Choroid plexus epithelial cell (primary cell): Measurements from ENCODE around the gene PRRX2.

Source experiments
- DNase-seq: peaks from one replicate; pipeline ENCODE4 v3.0.0-alpha.2; 2010; ENCODE audit warnings: low read depth
- H3K4me3 ChIP-seq: 2 replicates; pipeline ENCODE4 v1.5.1; 2011; ENCODE audit warnings: low read depth, mild to moderate bottlenecking, control low read depth, low read length, moderate library complexity
- TF ChIP-seq, protein P1 (sequence below): conservative IDR thresholded peaks from 2 replicates; pipeline ENCODE4 v1.5.1; 2011; ENCODE audit warnings: low read depth, mild to moderate bottlenecking, control low read depth, inconsistent platforms, low read length, moderate library complexity

Gene PRRX2

DNA sequence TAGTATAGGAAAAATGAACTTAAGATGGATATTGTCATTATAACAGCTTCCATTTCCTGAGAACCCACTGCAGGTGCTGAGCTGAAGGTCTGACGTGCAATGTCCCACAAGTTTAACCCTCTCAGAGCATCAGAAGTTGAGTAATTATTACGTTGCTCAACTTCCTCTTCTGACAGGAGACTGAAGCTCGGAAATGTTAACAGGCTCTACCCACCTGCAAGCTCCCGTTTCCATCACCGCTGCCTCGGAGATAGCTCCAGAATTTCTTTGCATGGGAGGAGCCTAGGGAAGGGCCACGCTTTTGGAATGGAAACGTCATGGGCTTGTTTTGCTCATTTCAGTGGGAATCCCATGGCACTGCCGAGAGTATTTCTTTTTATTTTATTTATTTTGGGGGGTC is 40.5 kb upstream of the PRRX2 start:
- H3K4me3 ChIP-seq, result no peak overlapping the region
- TF ChIP-seq, protein P1, sequence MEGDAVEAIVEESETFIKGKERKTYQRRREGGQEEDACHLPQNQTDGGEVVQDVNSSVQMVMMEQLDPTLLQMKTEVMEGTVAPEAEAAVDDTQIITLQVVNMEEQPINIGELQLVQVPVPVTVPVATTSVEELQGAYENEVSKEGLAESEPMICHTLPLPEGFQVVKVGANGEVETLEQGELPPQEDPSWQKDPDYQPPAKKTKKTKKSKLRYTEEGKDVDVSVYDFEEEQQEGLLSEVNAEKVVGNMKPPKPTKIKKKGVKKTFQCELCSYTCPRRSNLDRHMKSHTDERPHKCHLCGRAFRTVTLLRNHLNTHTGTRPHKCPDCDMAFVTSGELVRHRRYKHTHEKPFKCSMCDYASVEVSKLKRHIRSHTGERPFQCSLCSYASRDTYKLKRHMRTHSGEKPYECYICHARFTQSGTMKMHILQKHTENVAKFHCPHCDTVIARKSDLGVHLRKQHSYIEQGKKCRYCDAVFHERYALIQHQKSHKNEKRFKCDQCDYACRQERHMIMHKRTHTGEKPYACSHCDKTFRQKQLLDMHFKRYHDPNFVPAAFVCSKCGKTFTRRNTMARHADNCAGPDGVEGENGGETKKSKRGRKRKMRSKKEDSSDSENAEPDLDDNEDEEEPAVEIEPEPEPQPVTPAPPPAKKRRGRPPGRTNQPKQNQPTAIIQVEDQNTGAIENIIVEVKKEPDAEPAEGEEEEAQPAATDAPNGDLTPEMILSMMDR, result no peak
- peak; percentile 69 for DNase-seq

DNA sequence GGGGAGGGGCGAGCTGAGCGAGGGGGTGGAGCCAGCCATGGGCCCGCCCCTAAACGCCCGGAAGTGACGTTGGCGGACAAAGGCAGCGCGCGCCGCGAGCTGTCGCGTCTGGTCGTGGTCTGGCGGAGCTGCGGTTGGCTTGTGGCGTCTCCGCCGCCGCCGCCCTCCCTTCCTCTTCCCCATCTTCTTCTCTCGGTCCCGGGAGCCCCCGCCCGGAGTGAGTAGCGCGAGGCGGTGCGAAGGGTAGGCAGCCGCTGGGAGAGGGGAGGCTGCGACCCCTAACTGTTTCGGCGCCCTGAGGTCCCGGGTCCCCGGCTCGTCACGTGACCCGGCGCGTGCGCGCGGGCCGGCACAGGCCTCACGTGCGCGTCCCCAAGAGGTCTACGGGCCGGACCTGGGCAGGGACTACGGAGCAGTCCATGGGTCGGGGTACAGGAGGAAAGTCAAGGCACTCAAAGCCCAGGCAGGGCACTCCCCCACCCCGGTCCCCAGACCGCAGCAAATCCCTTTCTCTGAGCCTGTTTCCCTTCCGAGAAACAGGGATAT is 39.3 kb upstream of the PRRX2 start, which contains the start of gene NTMT1:
TSS of gene NTMT1 (plus strand) at position 85 of the 546 bp plus-strand sequence. CDS start 6,541 bp downstream, outside the sequence.
- TF ChIP-seq, protein P1, result no peak
- H3K4me3 ChIP-seq, result peak within 1 kb of the TSS; percentile 88
- peak; percentile 89 for DNase-seq

DNA sequence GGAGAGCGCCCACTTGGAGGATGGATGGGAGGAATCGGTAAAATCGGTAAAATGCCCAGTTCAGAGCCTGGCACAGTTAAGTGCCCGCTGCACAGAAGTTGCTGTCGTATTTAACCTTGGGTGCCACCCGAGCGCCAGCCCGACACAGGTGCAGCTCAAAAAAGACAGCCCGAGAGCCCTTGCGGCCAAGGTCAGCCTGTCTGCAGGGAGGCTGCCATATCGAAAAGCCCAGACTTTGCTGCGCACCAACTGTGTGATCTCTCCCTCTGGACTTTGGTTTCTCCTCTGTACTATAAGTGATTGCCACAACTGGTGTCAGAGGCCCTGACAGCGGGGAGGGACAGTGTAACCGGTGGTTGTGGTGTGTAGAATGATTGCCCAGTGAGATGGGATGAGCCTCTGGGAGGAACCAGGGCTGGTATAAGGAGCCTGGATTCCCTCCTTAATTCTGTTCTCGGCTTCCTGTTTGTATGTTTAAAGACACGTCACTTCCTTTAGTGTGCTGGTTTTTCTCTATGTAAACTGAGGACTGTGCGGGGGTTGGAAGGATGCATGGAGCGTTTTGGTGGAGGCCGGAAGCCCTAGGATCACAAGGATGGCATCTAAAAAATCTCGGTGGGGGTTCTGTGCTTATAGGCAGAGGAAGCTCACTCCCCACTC is 38.7 kb upstream of the PRRX2 start:
- H3K4me3 ChIP-seq, result peak overlapping the region; percentile 88
- DNase-seq, result peak; percentile 88
- TF ChIP-seq, protein P1, result peak; percentile 4

DNA sequence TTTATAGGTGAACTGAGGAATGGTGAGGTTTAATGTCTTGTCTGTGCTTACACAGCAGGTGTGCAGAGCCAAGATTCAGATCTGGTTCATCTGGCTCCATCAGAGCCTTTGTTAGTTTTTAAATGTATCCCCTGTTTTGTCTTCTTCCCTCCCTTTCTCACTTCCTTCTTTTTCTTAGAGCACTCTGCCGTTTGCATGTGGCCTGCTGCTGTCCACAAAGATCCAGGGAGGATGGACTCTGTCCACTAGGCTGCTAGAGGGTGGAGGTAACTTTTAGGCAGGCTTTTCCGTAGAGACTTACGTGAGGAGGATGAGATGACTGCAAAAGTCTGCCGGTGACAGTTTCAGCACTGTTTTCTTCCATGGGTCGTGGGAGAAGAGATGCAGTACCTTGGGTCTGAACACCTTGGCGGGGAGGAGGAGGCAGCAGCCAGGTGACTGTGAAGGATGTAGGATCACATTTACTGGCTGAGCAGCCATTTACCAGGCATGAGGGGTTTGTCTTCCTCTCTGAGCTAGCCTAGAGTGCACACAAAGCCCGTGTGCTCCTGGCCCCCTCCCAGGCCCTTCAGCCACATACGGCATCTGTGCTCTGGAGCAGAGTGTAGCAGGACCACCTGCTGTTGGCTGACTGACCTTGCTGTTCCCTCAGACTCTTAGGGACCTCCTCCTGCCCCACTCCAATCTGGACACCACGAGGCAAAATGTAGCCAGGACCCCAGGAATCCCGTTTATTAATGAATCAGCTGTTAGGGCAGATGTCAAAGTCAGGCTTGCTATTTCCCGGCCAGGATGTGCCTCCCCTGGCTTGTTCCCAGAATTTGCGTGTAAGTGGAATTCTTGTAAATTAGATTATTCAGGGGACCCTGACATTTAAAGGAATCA is 37.6 kb upstream of the PRRX2 start:
- TF ChIP-seq, protein P1, result no peak
- peak; percentile 94 for DNase-seq
- peak overlapping the region; percentile 88 for H3K4me3 ChIP-seq

DNA sequence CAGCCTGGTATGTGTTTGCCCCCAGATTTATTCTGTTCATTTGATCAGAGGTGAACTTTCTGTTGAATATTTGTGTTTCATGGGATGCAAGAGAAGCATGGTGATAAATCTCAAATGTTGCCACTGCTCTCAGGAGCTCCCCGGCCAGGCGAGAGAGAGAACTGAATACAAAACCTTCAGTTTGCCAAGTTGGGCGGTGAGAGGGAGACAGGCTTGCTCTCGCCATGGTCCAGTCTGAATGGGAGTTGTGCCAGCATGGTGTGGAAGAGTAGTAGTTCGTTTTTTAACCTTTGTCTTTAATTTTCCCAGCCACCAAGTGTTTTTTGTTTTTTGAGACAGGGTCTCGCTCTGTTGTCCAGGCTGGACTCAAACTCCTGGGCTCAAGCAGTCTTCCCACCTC is 36.7 kb upstream of the PRRX2 start:
- peak overlapping the region; percentile 88 for H3K4me3 ChIP-seq
- DNase-seq, result peak; percentile 49
- TF ChIP-seq, protein P1, result peak; percentile 36

DNA sequence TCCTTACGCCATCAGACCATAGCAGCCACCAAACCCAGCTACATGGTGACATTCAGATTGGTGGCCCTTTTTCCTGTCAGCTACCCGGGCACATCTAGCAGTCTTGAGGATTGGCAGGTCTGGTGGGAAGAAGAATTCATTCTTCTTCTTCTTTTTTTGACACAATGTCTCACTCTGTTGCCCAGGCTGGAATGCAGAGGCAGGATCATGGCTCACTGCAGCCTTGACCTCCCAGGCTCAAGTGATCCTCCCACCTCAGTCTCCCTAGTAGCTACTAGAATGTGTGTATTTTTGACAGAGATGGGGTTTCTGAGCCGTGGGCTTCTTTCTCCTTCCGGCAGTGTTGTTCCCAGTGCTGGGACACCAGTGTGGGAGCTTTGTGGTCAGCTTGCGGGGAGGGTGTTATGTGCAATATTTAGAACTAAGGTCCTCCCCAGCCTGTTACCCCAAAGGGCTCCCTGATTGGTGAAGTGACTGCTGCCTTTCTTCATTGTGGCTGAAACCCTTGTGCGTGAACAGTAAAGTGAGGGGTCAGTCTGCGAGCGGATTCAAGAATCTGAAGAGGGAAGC is 36.1 kb upstream of the PRRX2 start:
- peak overlapping the region; percentile 88 for H3K4me3 ChIP-seq
- TF ChIP-seq, protein P1, result no peak
- DNase-seq, result no peak
